ENCODE results near the gene CCL27.
A peak's percentile ranks its signal among the peaks of the same experiment; 100 is the strongest.

Gene CCL27

GRCh38 chr9:34685591-34685990 lies 23.1 kb upstream of the CCL27 start:
- in situ Hi-C loops (cut with HindIII; ENCODE audit: low sequenced_read_pairs), result no loop called here
- H3K4me3 ChIP-seq (ENCODE audit: low read depth, low read length), result no peak overlapping the region
- TF ChIP-seq CTCF (IDR thresholded peaks at IDR 0.05; ENCODE audit: low read depth, low read length), result no peak
- no peak for DNase-seq (ENCODE audit: low read depth, low spot score)

- in situ Hi-C loops (cut with HindIII; ENCODE audit: low sequenced_read_pairs), result no loop called here
- no peak for TF ChIP-seq CTCF (IDR thresholded peaks at IDR 0.05; ENCODE audit: low read depth, low read length)
- H3K4me3 ChIP-seq (ENCODE audit: low read depth, low read length), result no peak overlapping the region
- DNase-seq (ENCODE audit: low read depth, low spot score), result no peak
Observed at GRCh38 chr9:34684816-34685215, 22.4 kb upstream of the CCL27 start.

- TF ChIP-seq CTCF (IDR thresholded peaks at IDR 0.05; ENCODE audit: low read depth, low read length), result no peak
- no peak for DNase-seq (ENCODE audit: low read depth, low spot score)
- no peak overlapping the region for H3K4me3 ChIP-seq (ENCODE audit: low read depth, low read length)
- in situ Hi-C loops (cut with HindIII; ENCODE audit: low sequenced_read_pairs), result no loop called here
Observed at GRCh38 chr9:34684145-34684544, 21.7 kb upstream of the CCL27 start.

GRCh38 chr9:34675869-34676268 lies 13.4 kb upstream of the CCL27 start:
- in situ Hi-C loops (cut with HindIII; ENCODE audit: low sequenced_read_pairs), result no loop called here
- no peak for DNase-seq (ENCODE audit: low read depth, low spot score)
- H3K4me3 ChIP-seq (ENCODE audit: low read depth, low read length), result no peak overlapping the region
- no peak for TF ChIP-seq CTCF (IDR thresholded peaks at IDR 0.05; ENCODE audit: low read depth, low read length)

GRCh38 chr9:34675048-34675714 lies 12.7 kb upstream of the CCL27 start:
- TF ChIP-seq CTCF (IDR thresholded peaks at IDR 0.05; ENCODE audit: low read depth, low read length), result peak; percentile 96
- no peak overlapping the region for H3K4me3 ChIP-seq (ENCODE audit: low read depth, low read length)
- in situ Hi-C loops (cut with HindIII; ENCODE audit: low sequenced_read_pairs), result no loop called here
- peak; percentile 63 for DNase-seq (ENCODE audit: low read depth, low spot score)

GRCh38 chr9:34674440-34674839 lies 12.0 kb upstream of the CCL27 start:
- DNase-seq (ENCODE audit: low read depth, low spot score), result no peak
- H3K4me3 ChIP-seq (ENCODE audit: low read depth, low read length), result no peak overlapping the region
- in situ Hi-C loops (cut with HindIII; ENCODE audit: low sequenced_read_pairs), result no loop called here
- TF ChIP-seq CTCF (IDR thresholded peaks at IDR 0.05; ENCODE audit: low read depth, low read length), result no peak
